Activated T-cell treated with anti-CD3 and anti-CD28 coated beads, Interleukin-2, amount 50 U/mL, for 24 hours (primary cell): ENCODE results near the gene KCTD19.

ENCODE experiments used
- DNase-seq: peaks from one replicate; pipeline ENCODE4 v3.0.0-alpha.2; 2020
- H3K27ac Mint-ChIP-seq: 2 replicates; pipeline ENCODE4 v1.8.0; 2020; ENCODE audit warnings: mild to moderate bottlenecking, mixed read lengths
- H3K27me3 Mint-ChIP-seq: 2 replicates; pipeline ENCODE4 v1.8.0; 2020; ENCODE audit warnings: mixed read lengths
- H3K36me3 Mint-ChIP-seq: 2 replicates; pipeline ENCODE4 v1.8.0; 2020; ENCODE audit warnings: low read depth, mixed read lengths
- H3K4me1 Mint-ChIP-seq: 2 replicates; pipeline ENCODE4 v1.8.0; 2020; ENCODE audit warnings: low read depth, mixed read lengths
- H3K4me3 Mint-ChIP-seq: 2 replicates; pipeline ENCODE4 v1.8.0; 2020; ENCODE audit warnings: mild to moderate bottlenecking, moderate library complexity, mixed read lengths
- H3K9me3 Mint-ChIP-seq: 2 replicates; pipeline ENCODE4 v1.8.0; 2020; ENCODE audit warnings: mixed read lengths

Gene KCTD19

GRCh38 chr16:67283039-67283825 is 43.3 kb downstream of the KCTD19 start:
- DNase-seq = no peak
- Mint-ChIP-seq H3K9me3 (no peaks in the 10 kb centered on the region), H3K36me3 (peaks cover 41% of the 10 kb centered on the region), H3K27me3 (no peaks in the 10 kb centered on the region), H3K4me3 (no peak overlapping the region), H3K4me1 (peaks cover 8% of the 10 kb centered on the region), H3K27ac (no peak overlapping the region)

DNA sequence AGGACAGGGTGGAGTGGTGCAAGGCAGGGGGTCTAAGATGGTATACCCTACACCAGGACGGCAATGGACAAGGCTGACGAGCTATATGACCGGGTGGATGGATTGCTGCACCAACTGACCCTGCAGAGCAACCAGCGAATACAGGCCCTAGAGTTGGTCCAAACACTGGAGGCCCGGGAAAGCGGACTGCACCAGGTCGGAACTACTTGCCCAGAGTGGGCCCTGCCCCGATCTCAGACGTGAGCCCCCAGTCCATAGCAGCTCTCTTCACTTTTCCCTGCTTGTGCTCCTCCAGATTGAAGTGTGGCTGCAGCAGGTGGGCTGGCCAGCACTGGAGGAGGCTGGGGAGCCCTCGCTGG is 44.1 kb downstream of the KCTD19 start:
- no peaks in the 10 kb centered on the region for H3K27me3 Mint-ChIP-seq
- H3K4me3 Mint-ChIP-seq = no peak overlapping the region
- no peaks in the 10 kb centered on the region for H3K9me3 Mint-ChIP-seq
- H3K36me3 Mint-ChIP-seq = peaks cover 43% of the 10 kb centered on the region
- peaks cover 13% of the 10 kb centered on the region for H3K4me1 Mint-ChIP-seq
- no peak overlapping the region for H3K27ac Mint-ChIP-seq
- DNase-seq = no peak

DNA sequence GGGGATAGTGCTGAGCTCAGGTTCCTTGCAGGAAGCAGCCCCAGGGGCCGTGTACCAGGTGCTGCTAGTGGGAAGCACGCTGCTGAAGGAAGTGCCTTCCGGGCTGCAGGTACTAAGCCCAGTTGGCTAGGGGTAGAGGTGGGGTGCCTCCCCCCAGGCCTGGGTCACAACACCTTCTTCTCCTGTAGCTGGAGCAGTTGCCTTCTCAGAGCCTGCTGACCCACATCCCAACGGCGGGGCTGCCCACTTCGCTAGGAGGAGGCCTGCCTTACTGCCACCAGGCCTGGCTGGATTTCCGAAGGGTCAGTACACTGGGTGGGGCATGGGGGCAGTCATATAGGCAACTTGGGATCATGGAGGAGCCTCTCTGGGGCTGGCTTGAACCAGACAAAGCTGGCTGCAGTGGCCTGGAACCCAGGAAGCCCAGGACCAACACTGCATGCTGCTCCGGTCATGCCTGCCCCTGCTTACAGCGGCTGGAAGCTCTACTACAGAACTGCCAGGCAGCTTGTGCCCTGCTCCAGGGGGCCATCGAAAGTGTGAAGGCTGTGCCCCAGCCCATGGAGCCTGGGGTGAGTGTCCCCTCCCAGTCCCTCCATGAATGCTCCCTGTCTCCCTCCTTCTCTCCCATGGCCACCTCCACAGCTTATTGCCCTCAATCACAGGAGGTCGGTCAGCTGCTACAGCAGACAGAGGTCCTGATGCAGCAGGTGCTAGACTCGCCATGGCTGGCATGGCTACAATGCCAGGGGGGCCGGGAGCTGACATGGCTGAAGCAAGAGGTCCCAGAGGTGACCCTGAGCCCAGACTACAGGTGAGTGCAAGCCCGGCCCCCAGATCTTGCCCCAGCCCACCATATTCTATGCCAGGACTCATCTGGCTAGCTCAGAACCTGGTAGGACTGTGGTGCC is 44.8 kb downstream of the KCTD19 start:
- Mint-ChIP-seq H3K4me3 (no peak overlapping the region), H3K27ac (no peak overlapping the region), H3K27me3 (no peaks in the 10 kb centered on the region), H3K36me3 (peaks cover 42% of the 10 kb centered on the region), H3K4me1 (peaks cover 18% of the 10 kb centered on the region), H3K9me3 (no peaks in the 10 kb centered on the region)
- no peak for DNase-seq

DNA sequence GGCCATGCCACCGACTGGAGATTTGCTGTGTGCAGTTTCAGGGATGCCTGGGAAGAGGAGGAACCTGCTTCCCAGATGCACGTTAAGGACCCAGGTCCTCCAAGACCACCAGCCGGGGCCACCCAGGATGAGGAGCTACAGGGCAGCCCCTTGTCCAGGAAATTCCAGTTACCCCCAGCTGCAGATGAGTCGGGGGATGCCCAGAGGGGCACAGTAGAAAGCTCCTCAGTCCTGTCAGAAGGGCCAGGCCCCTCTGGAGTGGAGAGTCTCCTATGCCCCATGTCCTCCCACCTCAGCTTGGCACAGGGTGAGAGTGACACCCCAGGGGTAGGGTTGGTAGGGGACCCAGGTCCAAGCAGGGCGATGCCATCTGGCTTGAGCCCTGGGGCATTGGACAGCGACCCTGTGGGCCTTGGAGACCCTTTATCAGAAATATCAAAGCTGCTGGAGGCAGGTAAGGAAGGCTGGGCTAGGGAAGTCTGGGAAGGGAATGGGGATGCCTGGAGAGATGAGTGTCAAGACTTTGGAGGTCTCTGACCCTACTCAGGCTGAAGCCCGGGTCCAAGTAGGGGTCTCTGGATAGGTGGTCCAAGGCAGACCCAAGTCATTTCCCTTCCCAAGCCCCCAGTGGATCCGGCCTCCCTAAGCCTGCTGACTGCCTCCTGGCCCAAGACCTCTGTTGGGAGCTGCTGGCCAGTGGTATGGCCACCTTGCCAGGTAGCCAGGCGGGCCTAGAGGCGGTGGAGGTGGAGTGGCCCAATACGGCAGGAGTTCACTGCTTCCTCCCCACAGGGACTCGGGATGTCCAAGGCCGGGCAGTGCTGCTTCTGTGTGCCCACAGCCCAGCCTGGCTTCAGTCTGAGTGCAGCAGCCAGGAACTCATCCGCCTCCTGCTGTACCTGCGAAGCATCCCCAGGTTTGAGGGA is 46.2 kb downstream of the KCTD19 start:
- no peak for DNase-seq
- Mint-ChIP-seq H3K36me3 (peaks cover 47% of the 10 kb centered on the region), H3K4me3 (peak overlapping the region; percentile 59), H3K9me3 (no peaks in the 10 kb centered on the region), H3K4me1 (peaks cover 25% of the 10 kb centered on the region), H3K27me3 (no peaks in the 10 kb centered on the region), H3K27ac (peak overlapping the region; percentile 64)

DNA sequence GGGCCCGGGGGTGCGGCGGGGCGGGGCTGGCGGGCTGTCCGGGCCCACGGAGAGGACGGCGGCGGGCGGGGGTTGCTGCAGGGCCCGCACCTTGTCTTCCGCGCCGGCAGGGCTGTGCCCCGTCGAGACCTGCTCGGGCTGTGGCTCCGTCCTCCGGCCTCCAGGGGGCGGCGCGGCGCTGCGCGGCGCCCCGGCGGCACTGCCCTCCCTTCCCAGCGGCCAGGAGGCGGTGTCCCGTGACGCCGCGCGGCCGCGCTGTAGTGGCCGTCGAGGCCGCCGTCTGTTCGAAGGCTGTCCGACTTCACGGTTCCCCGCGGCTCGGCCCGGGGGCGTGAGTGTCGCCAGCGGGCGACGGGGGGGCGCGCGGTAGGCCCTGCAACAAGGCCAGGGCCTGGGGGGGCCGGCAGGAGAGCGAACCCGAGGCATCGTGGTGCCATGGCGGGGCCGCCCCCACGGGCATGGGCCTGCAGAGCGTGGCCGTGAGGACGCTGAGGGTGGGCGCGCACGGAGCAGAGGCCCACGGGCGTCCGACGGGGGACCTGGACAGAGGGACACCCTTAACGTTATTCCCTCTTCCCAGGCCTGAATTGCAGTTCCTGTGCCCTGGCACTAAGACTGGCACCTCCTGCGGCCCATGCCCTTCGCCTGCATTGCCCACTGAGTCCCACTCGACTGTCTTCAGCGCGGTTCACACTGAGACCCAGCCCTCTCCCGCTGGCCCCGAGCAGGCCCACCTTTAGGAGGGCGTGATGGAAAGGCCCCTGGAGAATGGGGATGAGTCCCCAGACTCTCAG is 47.0 kb downstream of the KCTD19 start, which contains the start of gene PLEKHG4:
Gene PLEKHG4, plus strand, starts transcription at position 237 of the 794 bp plus-strand sequence. Its CDS starts 513 bp downstream, at position 750.
- H3K4me3 Mint-ChIP-seq = peak within 1 kb of the TSS; percentile 89
- DNase-seq = peak; percentile 91
- no peaks in the 10 kb centered on the region for H3K9me3 Mint-ChIP-seq
- no peaks in the 10 kb centered on the region for H3K27me3 Mint-ChIP-seq
- peaks cover 27% of the 10 kb centered on the region for H3K4me1 Mint-ChIP-seq
- H3K36me3 Mint-ChIP-seq = peaks cover 47% of the 10 kb centered on the region
- peak within 1 kb of the TSS; percentile 93 for H3K27ac Mint-ChIP-seq

DNA sequence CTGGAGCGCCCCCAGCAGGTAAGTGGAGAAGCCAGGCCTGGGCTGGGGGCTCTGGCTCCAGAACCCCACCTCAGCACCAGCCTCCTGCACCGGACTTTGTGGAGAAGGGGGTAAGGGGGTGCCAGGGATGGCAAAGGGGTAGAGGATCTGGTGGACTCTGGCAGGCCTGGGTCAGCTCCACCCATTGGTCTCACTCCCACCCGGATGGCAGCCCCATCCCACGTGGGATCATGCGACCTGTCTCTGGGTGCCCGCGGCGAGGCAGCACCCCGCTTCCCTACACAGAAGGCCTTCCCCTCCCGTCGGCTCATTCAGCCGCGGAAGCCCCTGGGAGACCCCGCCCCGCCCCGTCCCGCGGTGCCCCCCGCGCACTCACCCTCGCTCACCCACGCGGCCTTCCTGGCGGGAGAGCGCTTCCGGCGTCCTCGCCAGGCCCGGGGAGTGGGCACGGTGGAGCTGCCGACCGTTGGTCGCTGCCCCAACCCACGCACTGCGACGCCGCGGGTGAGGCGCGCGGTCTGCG is 47.7 kb downstream of the KCTD19 start:
- peak overlapping the region; percentile 93 for H3K27ac Mint-ChIP-seq
- H3K27me3 Mint-ChIP-seq = no peaks in the 10 kb centered on the region
- DNase-seq = no peak
- peaks cover 27% of the 10 kb centered on the region for H3K4me1 Mint-ChIP-seq
- H3K4me3 Mint-ChIP-seq = peak overlapping the region; percentile 89
- peaks cover 47% of the 10 kb centered on the region for H3K36me3 Mint-ChIP-seq
- no peaks in the 10 kb centered on the region for H3K9me3 Mint-ChIP-seq

DNA sequence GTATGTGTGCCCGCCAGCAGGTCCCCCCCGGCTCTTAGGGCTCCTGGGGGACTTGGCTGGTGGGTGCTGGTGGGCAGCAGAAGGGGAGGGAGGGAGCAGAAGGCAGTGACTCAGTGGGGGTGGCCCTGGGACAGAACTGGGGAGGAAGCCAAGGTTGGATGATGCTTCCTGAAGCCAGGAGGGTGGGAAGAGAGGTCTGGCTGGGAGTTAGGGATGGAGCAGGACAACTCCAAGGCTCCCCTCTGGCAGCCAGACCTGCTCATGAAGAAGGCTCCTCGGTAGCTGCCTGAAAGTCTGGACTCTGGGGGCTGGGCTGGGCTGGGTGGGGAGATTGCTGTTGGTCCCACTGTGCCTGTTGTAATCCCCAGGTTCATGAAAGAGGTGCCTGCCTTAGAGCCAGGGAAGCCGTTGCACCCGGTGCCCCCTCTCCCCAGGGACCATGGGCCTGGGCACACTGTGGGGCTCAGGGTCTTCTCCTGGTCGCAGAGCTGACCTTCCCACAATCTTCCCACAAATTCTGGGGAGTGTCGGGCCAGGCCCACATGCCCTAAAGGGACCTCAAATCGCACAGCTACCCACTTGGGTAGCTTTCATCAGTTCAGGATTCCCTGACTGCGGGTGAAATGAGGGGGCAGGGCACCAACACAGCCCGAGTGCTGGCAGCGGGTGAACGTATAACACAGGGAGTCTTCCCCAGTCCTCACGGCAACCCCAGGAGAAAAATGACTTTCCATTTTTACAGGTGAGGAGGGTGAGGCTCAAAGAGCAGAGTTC is 48.4 kb downstream of the KCTD19 start:
- peak overlapping the region; percentile 93 for H3K27ac Mint-ChIP-seq
- peak overlapping the region; percentile 89 for H3K4me3 Mint-ChIP-seq
- H3K9me3 Mint-ChIP-seq = no peaks in the 10 kb centered on the region
- DNase-seq = no peak
- peaks cover 27% of the 10 kb centered on the region for H3K4me1 Mint-ChIP-seq
- peaks cover 44% of the 10 kb centered on the region for H3K36me3 Mint-ChIP-seq
- no peaks in the 10 kb centered on the region for H3K27me3 Mint-ChIP-seq

- Mint-ChIP-seq H3K9me3 (no peaks in the 10 kb centered on the region), H3K27me3 (no peaks in the 10 kb centered on the region), H3K36me3 (peaks cover 38% of the 10 kb centered on the region), H3K27ac (peak overlapping the region; percentile 90), H3K4me1 (peaks cover 27% of the 10 kb centered on the region), H3K4me3 (peak overlapping the region; percentile 89)
- DNase-seq = no peak
Observed at GRCh38 chr16:67277294-67277998, 49.1 kb downstream of the KCTD19 start.

DNA sequence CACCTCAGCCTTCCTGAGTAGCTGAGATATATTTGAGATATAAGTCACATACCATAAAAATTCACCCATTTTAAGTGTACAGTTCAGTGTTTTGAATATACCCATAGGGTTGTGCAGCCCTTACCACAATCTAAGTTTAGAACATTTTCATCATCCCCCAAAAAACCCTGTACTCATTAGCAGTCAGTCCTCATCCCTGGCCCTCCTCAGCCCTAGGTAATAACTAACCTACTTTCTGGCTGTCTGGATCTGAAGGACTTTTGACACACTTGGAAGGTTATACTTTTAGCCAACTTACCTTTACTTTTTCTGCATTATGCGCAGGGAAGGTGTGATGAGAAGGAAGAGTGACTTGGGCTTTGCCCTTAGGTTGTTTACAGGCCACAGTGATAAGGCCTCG is 51.2 kb downstream of the KCTD19 start:
- no peaks in the 10 kb centered on the region for H3K9me3 Mint-ChIP-seq
- DNase-seq = no peak

DNA sequence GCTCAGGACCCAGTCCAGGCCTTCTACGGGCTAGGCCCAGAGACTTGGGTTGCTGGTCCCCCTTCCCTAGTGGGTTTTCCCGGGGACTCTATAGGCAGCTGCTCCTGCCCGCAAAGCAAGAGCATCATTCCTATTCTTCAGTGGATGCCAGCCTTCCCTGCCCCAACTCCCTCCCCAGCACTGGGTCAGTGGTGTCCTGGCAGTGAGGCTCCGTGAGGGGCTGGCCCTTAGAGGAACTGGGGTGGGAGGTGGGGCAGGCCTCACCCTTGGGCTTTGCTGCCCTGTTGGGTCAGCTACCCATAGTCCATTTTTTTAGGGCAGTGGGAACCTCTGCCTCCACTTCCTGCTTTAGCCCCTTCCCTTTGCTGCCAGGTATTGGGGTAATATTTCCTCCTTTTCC is 55.1 kb downstream of the KCTD19 start:
- no peak for DNase-seq
- Mint-ChIP-seq H3K36me3 (peaks cover 21% of the 10 kb centered on the region), H3K4me3 (no peak overlapping the region), H3K27ac (no peak overlapping the region), H3K27me3 (no peaks in the 10 kb centered on the region), H3K9me3 (no peaks in the 10 kb centered on the region), H3K4me1 (peaks cover 6% of the 10 kb centered on the region)

More for the DNA sequence above, 51.2 kb downstream of the KCTD19 start:
- Mint-ChIP-seq H3K4me1 (peaks cover 26% of the 10 kb centered on the region), H3K27ac (no peak overlapping the region), H3K4me3 (no peak overlapping the region), H3K27me3 (no peaks in the 10 kb centered on the region), H3K36me3 (peaks cover 41% of the 10 kb centered on the region)

GRCh38 chr16:67270931-67271338 is 55.6 kb downstream of the KCTD19 start:
- Mint-ChIP-seq H3K4me1 (peaks cover 3% of the 10 kb centered on the region), H3K27ac (no peak overlapping the region), H3K27me3 (no peaks in the 10 kb centered on the region), H3K36me3 (peaks cover 16% of the 10 kb centered on the region), H3K9me3 (no peaks in the 10 kb centered on the region), H3K4me3 (no peak overlapping the region)
- no peak for DNase-seq

DNA sequence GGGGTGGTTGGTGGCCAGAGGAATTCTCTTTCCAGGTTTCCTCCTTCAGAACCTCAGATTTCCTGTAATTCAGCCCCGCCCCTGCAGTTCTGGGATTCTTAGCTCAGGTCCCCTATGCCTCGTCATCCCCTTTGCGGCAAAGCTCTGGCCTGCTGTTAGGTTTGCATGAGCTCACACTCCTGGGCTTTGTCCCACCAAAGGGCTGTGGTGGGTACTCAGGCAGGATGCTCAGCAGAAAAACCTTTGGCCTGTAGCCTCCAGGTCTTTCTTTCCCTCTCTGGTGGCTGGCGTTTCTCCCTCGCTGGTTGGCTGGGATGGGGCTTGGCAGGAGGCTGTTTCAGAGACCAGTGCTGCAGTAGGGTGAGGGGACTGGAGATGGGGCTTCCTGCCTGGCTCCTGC is 56.8 kb downstream of the KCTD19 start:
- no peaks in the 10 kb centered on the region for H3K9me3 Mint-ChIP-seq
- H3K4me3 Mint-ChIP-seq = no peak overlapping the region
- no peaks in the 10 kb centered on the region for H3K4me1 Mint-ChIP-seq
- no peak overlapping the region for H3K27ac Mint-ChIP-seq
- H3K36me3 Mint-ChIP-seq = peaks cover 8% of the 10 kb centered on the region
- H3K27me3 Mint-ChIP-seq = no peaks in the 10 kb centered on the region
- DNase-seq = no peak
